Inflammatory macrophage treated with lipopolysaccharide for 4 hours (primary cell): Measurements from ENCODE around the gene TNFRSF14.

ENCODE experiments used
- DNase-seq: peaks from one replicate; pipeline ENCODE4 v3.0.0-alpha.2; 2020

Gene TNFRSF14

DNA sequence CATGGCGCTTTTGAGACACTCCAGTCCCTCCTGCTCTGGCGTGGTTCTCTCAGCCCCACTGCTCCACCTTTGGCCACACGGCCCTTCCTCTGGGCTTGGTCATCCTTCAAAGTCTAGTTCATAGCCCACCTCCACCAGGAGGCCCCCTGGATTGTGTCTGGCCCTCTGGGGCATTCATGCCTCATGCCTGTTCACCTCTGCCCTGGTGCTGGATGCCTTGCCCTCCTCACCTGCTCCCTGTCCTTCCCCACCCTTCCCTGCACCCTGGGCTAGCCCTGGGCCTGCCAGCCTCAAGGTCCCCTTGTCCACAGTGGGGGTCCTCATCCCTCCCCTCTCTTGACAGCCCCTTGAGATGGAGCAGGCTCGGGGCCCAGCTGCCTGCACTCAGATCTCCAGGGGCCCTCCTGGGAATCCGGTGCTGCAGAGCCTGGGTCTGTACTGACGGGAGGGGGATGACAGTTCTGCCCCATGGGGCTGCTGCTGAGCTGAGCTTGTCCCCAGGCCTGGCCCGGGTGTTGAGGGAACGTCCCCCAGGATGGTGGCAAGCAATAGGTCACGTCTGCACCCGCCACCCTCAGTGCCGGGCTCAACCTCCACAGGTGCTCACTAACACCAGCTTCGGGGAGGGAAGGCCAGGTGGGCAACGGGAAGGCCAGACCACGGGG, 48.8 kb downstream of the TNFRSF14 start:
- no peak for DNase-seq

DNA sequence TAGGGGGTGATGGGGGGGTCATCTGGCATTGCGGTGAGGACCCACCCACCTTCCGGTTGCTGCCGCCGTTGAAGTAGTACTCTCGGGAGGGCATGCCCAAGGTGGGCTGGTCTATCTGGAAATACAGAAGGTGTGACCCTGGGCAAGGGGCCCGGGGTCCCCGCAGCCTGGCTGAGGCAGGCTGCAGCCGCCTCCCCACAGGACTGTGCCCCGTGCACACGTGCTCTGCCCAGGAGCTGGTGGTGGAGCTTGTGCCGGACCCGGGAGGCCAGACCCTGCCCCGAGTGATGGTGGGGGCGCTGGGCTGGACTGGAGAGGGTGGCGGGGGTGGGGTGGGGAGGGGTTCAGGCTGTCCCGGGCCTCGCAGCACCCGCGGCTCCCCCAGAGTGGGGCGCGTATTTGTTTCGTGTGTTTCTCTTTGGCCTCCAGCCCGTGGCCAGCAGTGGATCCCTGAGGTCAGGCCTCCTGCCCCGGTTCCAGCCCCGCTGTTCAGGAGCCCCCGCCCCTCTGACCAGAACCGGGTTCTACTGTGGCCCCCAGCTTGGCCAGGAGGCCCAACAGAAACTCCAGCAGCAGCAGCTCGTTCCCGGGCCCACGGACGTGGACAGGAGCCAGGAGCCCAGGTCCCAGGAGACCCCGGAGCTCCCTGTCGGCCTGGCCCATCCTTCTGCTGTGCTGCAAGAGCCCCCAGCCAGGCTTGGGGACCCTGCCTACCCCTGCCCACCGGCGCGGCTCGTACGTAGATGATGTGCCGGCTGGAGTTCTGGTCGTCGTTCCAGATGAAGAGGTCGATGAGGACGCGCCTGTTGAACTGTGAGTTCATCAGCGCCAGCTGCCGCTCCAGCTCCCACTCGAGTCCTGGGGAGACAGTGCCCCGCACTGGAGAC, 49.6 kb downstream of the TNFRSF14 start:
- no peak for DNase-seq

DNA sequence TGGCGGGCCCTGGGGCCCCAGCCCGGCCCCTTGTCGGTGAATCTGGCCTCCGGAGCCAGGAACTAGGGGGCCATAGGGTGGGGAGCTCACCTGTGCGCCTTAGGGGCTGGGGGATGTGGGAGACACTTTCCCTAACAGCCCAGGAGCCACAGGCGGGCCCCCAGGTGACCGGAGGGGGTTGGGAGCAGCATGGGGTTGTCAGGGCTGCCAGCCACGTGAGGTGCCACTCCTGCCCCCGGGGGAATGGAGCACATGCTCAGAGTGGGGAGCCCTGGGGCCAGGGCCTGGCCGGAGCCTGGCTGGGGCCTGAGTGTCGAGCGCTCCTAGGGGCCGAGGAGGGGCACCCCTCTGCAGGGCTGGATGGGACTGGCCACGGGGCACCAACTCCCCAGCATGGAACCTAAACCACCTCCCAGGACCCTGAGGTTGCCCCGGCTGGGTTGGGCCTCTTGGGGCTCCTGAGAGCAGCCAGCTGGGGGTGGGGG, 50.3 kb downstream of the TNFRSF14 start:
- no peak for DNase-seq

DNA sequence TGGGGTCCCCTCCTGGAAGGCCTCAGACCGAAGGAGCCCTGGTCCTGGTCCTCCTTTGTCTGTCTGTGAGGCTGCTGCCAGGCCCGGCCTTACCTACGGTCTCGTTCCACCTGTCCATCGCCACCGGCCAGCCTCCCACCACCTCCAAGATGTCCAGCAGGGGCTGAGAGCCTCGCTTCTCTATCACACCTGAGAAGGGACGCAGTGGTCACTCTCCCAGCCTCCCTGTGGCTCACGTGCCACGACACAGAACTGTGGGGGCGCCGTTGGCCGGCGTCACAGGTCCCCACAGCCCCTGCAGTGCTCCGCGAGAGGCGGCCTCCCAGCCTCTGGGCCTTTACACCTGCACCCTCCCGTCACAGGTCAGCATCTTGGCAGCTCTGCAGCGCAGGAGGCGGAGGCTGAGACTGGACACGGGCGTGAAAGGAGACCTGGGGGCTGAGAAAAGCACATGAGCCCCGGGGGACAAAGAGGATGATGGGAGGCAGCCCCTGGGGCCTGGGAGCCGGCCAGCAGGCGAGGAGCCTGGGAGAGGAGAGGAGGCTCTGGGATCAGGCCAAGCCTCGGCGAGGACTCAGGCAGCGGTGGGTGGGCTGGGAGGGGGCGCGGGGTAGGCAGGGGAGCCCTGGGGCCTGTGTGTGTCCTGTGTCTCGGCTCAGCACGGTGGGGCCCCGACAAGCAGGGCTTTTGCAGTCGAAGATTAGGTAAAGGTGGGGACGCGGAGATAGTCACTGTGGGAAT, 50.9 kb downstream of the TNFRSF14 start:
- no peak for DNase-seq

DNA sequence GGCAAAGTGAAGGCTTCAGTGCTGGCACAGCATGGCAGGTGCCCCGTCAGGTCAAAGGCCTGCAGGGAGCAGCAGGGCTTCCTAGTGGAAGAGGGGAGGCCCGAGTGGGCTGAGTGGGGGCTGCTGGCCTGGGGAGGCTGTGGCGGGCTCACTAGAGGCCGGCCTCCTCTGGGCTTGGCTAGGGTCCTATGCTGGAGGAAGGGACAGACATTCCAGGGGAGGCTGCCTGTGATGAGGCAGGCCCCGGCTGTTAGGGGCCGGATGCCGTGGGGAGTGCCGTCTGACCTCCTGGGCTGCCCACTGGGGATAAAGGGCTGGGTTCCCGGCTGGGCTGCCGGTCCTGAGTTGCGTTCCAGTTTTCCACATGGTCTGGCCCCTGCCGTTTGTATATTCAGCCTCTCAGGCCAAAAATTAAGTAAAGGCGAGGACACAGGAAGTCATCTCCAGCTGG, 51.5 kb downstream of the TNFRSF14 start:
- no peak for DNase-seq

DNA sequence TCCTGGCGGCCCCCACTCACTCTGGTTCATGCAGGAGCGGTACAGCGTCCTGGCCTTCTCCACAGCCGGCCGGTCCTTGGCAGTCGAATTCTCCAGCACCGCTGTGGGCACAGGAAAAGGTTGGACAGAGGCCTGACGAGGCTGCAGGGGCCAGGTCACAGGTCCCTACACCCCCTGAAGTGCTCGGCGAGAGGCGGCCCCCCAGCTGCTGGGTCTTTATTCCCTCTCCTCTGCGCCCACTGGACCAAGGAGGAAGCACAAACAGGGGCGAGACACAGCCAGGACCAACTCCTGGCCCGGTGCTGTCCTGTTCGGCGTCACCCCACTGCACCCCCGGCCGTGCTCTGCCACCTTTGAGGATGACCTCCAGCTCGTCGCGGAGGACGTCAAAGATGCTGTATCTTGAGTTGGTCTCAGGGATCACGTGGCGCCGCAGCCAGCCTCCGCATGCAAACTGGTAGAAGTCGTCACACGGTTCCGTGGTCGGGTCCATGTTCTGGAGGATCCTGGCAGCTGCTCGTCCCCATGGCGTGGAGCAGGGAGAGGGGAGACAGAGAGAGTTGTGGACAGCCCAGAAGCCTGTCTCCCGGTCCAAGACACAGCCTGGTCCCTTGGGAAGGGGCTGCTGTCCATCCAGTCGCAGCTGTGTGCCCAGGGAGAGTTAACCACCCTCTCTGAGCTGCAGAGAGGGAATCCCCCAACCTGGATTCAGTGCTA, 53.3 kb downstream of the TNFRSF14 start:
- DNase-seq, result no peak

DNA sequence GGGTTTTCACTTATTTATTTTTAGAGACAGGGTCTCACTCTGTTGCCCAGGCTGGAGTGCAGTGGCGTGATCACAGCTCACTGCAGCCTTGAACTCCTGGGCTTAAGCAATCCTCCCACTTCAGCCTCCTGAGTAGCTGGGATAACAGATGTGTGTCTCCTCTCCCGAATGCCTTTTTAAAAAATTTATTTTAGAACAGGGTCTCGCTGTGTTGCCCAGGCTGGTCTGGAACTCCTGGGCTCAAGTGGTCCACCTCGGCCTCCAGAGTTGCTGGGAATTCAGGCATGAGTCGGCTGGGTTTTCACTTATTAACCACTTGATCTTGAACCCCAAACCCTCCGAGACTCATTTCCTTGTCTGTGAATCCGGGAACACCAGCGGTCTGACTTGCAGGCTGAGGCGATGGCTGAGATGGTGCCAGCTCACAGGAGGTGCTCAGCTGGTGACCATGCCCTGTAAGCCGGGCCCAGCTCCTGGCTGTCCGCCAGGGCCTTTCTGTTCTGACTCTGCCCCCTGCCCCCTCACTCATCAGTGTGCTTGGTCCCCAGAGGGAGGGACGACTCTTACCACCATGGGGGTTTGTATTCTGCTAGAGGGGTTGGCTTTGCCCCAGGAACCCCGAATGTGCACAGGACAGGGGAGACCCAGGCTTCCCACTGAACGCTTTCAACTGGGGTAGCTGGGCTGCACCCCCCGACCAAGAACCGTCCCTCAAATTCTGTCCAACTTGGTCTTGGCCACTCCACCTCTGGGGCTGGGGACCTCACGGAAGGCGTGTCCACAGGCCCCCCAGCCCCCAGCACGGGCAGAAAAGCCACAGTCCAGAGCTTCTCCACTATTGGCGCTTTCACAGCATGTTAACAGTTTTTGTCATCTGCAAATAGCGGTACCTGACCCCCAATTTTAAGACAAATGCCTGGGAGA, 54.1 kb downstream of the TNFRSF14 start:
- no peak for DNase-seq

DNA sequence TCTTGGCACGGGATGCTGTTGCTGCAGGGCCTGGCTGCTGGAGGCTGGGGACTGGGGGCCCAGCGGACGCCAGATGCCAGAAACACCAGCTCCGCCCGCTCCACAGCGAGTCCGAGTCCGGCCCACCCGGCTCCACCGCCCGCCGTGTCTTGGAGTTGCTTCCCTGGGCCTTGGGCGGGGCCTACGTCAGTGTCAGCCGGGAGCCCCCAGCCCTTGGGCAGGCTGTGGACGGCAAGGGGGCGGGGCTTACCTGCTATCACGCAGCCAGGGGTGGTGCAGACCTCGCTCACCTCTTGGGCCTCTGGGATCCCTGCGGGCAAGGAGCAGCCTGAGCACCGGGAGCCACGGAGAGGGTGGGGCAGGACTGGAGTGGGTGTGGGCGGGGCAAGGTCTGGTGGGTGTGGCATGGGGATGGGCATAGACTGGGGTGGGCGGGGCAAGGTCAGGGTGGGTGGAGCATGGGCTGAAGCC, 54.9 kb downstream of the TNFRSF14 start:
- peak; percentile 42 for DNase-seq

DNA sequence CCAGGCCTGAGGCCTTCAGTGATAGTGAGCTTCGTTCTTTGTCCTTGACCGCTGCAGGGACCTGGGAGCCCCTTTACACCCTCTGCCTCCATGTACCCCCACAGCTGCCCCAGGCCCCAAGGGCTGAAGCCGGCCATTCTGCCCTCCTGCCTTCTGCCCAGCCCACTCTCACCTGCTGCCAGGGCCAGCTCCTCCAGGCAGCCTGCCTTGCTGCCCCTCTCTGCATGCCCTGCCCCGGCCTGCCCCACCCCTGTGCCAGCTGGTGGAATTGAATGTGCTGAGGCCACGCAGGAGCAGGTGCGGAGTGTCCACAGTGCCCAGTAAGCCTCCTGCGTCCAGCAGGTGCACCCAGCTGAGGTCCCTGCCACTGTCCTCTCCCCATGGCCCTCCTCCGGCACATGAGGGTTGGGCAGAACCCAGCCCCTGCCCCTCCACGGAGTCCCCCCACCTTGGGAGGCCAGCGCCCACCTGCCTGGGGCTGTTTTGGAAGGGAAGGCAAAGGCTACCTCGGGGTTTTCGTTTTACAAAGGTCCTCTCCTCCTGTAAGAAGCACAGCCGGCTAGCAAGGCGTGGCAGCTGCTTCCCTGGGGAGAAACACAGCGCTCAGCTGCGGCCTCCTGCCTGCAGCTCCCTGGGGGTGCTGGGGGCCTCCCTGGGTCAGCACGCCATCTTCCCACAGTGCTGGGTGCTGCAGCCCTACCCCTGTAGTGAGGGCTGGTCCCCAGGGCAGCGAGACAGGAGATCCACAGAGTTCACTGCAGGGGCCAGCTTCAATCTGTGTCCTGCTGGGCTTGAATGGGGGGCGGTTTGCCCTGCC, 55.7 kb downstream of the TNFRSF14 start:
- no peak for DNase-seq

DNA sequence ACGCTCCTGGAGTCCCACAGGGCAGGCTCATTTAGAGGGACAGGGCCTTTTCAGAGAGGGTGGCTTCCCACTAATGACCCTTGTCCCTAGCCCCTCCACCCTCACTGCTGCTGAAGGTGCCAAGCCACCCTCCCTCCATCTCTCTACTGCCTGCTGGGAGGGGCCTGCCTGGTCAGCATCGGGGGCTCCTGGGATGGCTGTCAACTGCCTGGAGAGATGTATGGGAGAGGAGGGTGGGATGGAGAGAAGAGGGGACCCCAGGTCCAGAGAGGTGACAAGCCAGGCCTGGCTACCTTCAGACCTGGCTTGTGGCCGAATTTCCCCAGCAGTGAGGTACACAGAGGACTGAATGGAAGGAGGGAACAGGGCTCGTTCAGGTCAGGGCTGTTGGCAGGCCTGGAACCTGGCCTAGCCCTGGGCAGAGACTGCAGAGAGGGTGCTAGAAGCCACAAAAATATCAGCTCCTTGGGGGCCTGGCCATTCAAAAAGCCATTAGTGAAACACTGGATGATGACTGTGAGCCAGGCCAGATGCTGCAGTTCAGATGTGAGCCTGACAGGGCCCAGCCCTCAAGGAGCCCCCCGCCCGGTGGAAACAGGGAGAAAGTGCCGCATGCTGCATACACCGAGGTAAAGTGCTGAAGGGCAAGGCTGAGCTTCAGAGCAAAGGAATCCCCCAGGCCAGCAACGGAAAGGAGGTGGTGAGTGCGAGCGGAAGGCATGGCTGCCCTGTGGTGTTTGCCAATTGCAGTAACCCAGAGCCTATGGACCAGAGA, 56.6 kb downstream of the TNFRSF14 start:
- no peak for DNase-seq
